Skin epidermis (tissue), 12 donors: ENCODE results near the gene CLIP2.
A peak's percentile ranks its signal among the peaks of the same experiment; 100 is the strongest.
"Not testable (repeated sequence)": the region's sequence is repeated elsewhere in the genome, so short reads cannot be mapped to it uniquely, and the experiment has no call there.

Source experiments
- H3K27ac ChIP-seq, 21 experiments: fragments of 200-600 bp; sonication (generic) in 11 of 21; one replicate each; pipeline ENCODE4 v1.5.0; 2020; ENCODE audit warnings: mild to moderate bottlenecking in 3 of 21, inconsistent platforms in 2 of 21, moderate library complexity in 2 of 21
- H3K4me3 ChIP-seq, 7 experiments: fragments of 200-600 bp; sonication (generic) in 2 of 7; one replicate each; pipeline ENCODE4 v1.5.0; 2020; ENCODE audit warnings: inconsistent platforms in 2 of 7, mild to moderate bottlenecking in 2 of 7, moderate library complexity in 1 of 7

Gene CLIP2

GRCh38 chr7:74355091-74355490 lies 65.9 kb downstream of the CLIP2 start:
- Histone ChIP-seq H3K27ac (no peak overlapping the region), H3K4me3 (no peak overlapping the region)

- no peak overlapping the region for H3K27ac ChIP-seq
- H3K4me3 ChIP-seq: no peak overlapping the region
Measured at GRCh38 chr7:74356589-74357315, 67.5 kb downstream of the CLIP2 start.

GRCh38 chr7:74360008-74360407 lies 70.8 kb downstream of the CLIP2 start:
- Histone ChIP-seq H3K4me3 (no peak overlapping the region), H3K27ac (no peak overlapping the region)

- H3K4me3 ChIP-seq: no peak overlapping the region
- no peak overlapping the region for H3K27ac ChIP-seq
Measured at GRCh38 chr7:74362266-74362665, 73.1 kb downstream of the CLIP2 start.

- no peak overlapping the region for H3K4me3 ChIP-seq
- no peak overlapping the region for H3K27ac ChIP-seq
Measured at GRCh38 chr7:74364061-74364460, 74.9 kb downstream of the CLIP2 start.

DNA sequence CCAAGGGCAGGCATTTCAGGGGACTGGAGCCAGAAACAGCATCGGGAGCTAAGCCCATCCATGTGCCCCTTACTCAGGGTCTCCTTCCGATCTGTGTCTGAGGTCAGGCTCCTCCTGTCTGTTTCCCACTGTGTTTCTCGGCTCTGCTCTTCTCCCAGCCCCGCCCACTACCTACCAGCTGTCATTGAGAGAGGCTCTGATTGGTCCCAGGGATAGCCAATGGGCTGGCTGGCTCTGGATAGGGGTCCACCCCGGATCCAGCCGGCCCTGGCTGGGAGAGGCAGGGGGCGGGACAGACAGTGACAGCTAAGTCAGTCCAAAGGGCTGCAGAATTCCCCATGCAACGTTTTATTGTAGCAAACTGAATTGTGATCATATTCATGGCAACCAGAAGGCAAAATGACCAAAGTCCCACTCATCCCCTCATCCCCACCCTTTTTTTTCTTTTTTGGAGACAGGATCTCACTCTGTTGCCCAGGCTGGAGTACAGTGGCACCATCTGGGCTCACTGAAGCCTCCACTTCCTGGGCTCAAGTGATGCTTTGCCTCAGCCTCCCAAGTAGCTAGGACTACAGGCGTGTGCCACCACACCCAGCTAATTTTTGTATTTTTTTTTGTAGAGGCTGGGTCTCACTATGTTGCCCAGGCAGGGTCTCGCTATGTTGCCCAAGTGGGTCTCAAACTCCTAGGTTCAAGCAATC lies 76.3 kb downstream of the CLIP2 start:
- H3K27ac ChIP-seq: no peak overlapping the region
- H3K4me3 ChIP-seq: no peak overlapping the region

GRCh38 chr7:74371381-74372341 lies 82.5 kb downstream of the CLIP2 start:
- no peak overlapping the region for H3K4me3 ChIP-seq
- no peak overlapping the region for H3K27ac ChIP-seq

DNA sequence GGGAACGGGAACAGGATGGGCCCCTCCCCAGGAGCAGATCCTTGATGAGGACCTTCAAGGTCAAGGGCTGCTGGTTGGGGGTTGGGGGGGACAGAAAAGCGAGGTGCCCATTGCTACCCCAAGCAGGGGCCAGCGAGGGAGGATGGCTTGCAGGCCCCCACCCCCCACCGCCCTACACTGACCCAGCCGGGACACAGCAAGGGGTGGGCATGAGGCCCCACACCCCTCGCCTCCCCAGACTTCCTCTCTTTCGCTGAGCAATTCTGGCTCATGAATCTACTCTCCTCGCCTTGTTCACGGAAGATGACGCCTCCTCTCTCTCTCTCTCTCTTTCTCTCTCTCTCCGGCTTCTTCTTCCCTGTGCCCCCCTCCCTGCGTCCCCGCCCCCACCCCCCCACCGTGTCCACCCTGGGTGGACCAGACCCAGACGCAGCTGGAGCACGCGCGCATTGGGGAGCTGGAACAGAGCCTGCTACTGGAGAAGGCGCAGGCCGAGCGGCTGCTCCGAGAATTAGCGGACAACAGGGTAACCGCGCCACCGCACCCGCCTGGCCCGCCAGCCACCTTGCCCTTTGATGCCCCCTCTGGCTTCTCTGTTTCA lies 83.4 kb downstream of the CLIP2 start:
- H3K27ac ChIP-seq: no peak overlapping the region
- no peak overlapping the region for H3K4me3 ChIP-seq

- Histone ChIP-seq H3K27ac (no peak overlapping the region), H3K4me3 (no peak overlapping the region)
Measured at GRCh38 chr7:74373536-74373935, 84.3 kb downstream of the CLIP2 start.

- Histone ChIP-seq H3K4me3 (no peak overlapping the region), H3K27ac (no peak overlapping the region)
Measured at GRCh38 chr7:74375726-74376220, 86.6 kb downstream of the CLIP2 start.

- H3K4me3 ChIP-seq: no peak overlapping the region
- no peak overlapping the region for H3K27ac ChIP-seq
Measured at GRCh38 chr7:74376256-74377036, 87.2 kb downstream of the CLIP2 start.

DNA sequence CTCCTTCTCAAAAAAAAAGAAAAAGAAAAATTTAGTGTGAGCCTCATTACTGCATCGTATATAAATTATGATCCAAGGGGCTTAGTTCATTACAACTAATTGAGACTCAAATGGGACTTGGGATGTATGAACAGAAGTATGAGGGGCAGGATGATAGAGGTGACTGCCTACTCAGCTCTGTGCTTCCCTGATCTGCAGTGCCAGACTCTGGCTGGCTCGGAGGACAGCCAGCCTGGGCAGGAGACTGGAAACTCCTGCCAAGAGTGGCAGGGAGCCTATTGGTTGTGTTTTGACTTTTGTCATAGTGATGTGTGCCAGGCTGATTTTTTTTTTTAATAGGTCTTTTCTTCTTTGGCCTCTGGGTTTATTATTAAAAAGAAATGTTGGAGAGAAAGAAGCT lies 90.7 kb downstream of the CLIP2 start:
- Histone ChIP-seq H3K4me3 (no peak overlapping the region), H3K27ac (no peak overlapping the region)

DNA sequence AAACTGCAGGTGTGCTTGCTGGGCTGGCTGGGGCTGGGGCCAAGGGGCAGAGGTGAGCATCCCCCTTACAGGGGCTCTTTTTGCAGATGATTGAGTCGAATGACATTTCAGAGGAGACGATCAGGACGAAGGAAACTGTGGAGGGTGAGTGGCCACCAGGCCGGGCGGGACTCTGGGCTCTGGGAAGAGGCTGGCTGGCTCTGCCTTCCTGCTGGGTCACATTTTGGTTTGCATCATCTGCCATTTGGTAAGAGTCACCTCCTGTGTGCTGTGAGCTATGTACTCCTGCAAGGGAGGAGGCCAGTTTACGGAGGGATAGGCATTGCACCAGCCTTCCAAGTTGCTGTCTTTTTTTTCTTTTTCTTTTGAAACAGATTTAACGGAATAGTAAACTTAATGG lies 91.5 kb downstream of the CLIP2 start:
- Histone ChIP-seq H3K27ac (peak overlapping the region in 1 of 21 experiments; percentile 17), H3K4me3 (no peak overlapping the region)

- not testable (repeated sequence) for H3K27ac ChIP-seq, H3K4me3 ChIP-seq
Measured at GRCh38 chr7:74384086-74384485, 94.9 kb downstream of the CLIP2 start.

- H3K4me3 ChIP-seq, H3K27ac ChIP-seq: not testable (repeated sequence)
Measured at GRCh38 chr7:74384854-74385253, 95.6 kb downstream of the CLIP2 start.

DNA sequence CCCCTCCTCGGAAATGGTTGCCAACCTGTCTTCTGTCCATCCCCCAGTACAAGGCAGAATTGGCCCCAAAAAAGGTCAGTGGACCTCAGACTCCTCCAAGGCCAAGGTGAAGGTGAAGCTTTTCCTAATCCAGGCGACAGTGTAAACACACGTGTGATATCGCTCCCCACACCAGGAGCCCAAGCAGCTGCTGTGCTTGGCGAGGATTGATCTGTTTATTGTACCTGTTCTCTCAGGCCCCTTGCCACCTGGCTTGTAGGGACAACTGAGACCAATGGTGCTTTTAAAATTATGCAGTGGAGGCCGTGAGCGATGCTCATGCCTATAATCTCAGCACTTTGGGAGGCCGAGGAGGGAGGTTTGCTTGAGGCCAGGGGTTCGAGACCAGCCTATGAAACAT lies 98.4 kb downstream of the CLIP2 start:
- Histone ChIP-seq H3K4me3 (no peak overlapping the region), H3K27ac (no peak overlapping the region)

DNA sequence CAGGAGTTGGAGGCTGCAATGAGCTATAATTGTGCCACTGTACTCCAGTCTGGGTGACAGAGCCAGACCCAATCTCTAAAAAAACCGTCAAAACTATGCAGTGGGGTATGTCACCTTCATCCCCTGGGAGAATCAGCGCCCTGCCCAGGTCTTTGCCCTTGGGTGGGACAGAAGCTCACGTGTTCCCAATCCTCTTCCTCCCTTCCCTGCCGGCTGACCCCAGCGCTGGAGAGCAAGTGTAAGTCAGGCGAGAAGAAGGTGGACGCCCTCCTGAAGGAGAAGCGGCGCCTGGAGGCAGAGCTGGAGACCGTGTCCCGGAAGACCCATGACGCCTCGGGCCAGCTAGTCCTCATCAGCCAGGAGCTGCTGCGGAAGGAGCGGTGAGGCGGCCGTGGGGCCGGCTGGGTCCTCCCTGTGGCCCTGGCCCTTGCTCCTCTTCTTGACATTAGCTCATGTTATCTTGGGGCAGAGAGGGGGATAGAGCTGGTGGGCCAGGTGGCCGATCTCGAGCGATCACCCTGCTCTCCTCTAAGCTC lies 99.7 kb downstream of the CLIP2 start:
- no peak overlapping the region for H3K27ac ChIP-seq
- no peak overlapping the region for H3K4me3 ChIP-seq

- not testable (repeated sequence) for H3K27ac ChIP-seq, H3K4me3 ChIP-seq
Measured at GRCh38 chr7:74393722-74394121, 104.5 kb downstream of the CLIP2 start.

DNA sequence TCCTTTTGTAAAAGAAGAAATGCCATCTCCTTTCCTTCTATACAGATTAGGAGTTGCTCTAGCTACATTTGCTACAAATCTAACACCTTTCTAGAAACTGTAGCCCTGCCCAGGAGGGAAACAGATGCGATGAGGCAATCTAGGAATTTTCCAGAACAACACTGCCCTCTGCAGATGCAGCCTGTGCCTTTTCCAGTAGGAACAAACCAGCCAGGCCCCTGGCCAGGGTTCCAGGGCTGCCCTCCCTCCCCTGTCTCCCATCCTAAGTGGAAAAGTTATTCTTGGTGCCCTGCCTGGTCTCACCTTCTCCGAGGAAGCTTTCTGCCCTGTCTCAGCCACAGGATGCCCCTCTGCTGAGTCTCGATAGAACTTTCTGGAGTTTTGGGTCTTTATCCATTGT lies 105.4 kb downstream of the CLIP2 start:
- H3K27ac ChIP-seq, H3K4me3 ChIP-seq: not testable (repeated sequence)
